Measurements from ENCODE around the gene WNT1.

Gene WNT1

DNA sequence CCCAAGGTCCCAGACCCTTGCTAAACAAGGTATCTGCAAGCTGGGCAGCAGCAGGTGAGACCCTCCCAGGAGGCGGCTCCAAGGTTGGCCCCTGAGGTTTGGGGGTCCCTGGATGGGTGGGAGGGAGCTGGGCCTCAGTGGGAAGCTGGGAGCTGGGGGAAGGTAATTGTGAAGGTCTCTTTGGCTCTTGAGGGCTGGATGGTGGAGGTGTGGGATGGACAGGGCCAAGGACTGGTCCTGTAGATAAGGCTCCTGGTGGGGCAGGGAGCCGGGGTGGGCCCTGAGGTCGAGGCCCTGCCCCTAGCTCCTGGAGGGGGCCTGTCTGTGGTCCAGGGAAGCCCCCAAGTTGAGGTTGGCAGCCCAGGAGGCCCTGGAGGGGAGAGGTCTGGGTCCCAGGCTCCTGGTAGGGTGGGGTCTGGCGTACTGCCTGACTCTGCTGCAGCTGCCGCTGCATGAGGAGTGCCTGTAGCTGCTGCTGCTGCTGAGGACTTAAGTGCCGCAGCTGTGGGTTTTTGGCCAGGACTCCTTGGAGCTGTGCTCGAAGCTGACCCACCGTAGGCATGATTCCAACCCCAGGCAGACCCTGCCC, 53.5 kb downstream of the WNT1 start:
- no peak for DNase-seq

Data from activated T-cell treated with anti-CD3 and anti-CD28 coated beads, Interleukin-2, amount 50 U/mL, for 48 hours (primary cell).